Liver (tissue), 9 donors: ENCODE results near the gene EFR3B. TPM values are rescaled to one million over a fixed set of nuclear protein-coding genes. Genes with fewer than 3 reads are reported as not detected.

Experiments used
- DNase-seq: peaks from one replicate; pipeline ENCODE4 v3.0.0-alpha.2; 2017; ENCODE audit warnings: low spot score
- H3K27ac ChIP-seq, 2 donors: one replicate each; pipeline ENCODE4 v1.7.0; 2013; ENCODE audit warnings: inconsistent platforms in 2 of 2, low read length in 2 of 2, control low read depth in 1 of 2, low read depth in 1 of 2, mild to moderate bottlenecking in 1 of 2
- H3K27me3 ChIP-seq, 4 donors: one replicate each; pipeline versions ENCODE4 v1.6.1 to v1.7.0; 2013; ENCODE audit warnings: low read length in 3 of 4, inconsistent platforms in 1 of 4, mild to moderate bottlenecking in 1 of 4, moderate library complexity in 1 of 4; ENCODE audit not compliant: control insufficient read depth in 4 of 4, insufficient read depth in 4 of 4
- H3K36me3 ChIP-seq, 4 donors: one replicate each; pipeline versions ENCODE4 v1.6.1 to v1.7.0; 2013; ENCODE audit warnings: low read length in 3 of 4, mild to moderate bottlenecking in 3 of 4, low read depth in 1 of 4, moderate library complexity in 1 of 4; ENCODE audit not compliant: control insufficient read depth in 4 of 4, insufficient read depth in 3 of 4
- H3K4me1 ChIP-seq, 4 donors: one replicate each; pipeline versions ENCODE4 v1.6.1 to v1.7.0; 2013; ENCODE audit warnings: low read length in 3 of 4, mild to moderate bottlenecking in 3 of 4, moderate library complexity in 1 of 4; ENCODE audit not compliant: control insufficient read depth in 4 of 4, insufficient read depth in 4 of 4
- H3K4me3 ChIP-seq, 3 donors: one replicate each; pipeline versions ENCODE4 v1.6.1 to v1.7.0; 2013; ENCODE audit warnings: low read length in 3 of 3, control low read depth in 1 of 3, low read depth in 1 of 3, mild to moderate bottlenecking in 1 of 3
- H3K9ac ChIP-seq, 2 donors: one replicate each; pipeline ENCODE4 v1.7.0; 2013; ENCODE audit warnings: low read length in 2 of 2, mild to moderate bottlenecking in 2 of 2, moderate library complexity in 2 of 2, control low read depth in 1 of 2, low read depth in 1 of 2
- H3K9me3 ChIP-seq, 4 donors: one replicate each; pipeline versions ENCODE4 v1.6.1 to v1.7.0; 2013; ENCODE audit warnings: low read length in 3 of 4; ENCODE audit not compliant: control insufficient read depth in 4 of 4
- ATF3 ChIP-seq: IDR thresholded peaks from 2 replicates; pipeline ENCODE4 v1.6.1; 2016; ENCODE audit warnings: antibody characterized with exemption
- CTCF ChIP-seq: fragments of 150-350 bp; IDR thresholded peaks from 2 replicates; pipeline ENCODE4 v1.5.1; 2017; ENCODE audit warnings: improper control_type of control experiment, low read depth, low read length; ENCODE audit not compliant: missing input control
- EGR1 ChIP-seq, 2 donors: IDR thresholded peaks; 2 replicates each; pipeline ENCODE4 v1.6.1; 2016 to 2018; ENCODE audit warnings: antibody characterized with exemption in 2 of 2, low read depth in 2 of 2
- FOXA1 ChIP-seq: IDR thresholded peaks from 2 replicates; pipeline ENCODE4 v1.6.1; 2016; ENCODE audit warnings: antibody characterized with exemption
- FOXA2 ChIP-seq: IDR thresholded peaks from 2 replicates; pipeline ENCODE4 v1.6.1; 2016; ENCODE audit warnings: antibody characterized with exemption
- HNF4A ChIP-seq, 2 donors: conservative IDR thresholded peaks; 2 replicates each; pipeline ENCODE4 v1.6.1; 2016; ENCODE audit warnings: antibody characterized with exemption in 2 of 2, mild to moderate bottlenecking in 2 of 2
- HNF4G ChIP-seq: IDR thresholded peaks from 2 replicates; pipeline ENCODE4 v1.6.1; 2016; ENCODE audit warnings: antibody characterized with exemption
- JUND ChIP-seq, 2 donors: IDR thresholded peaks; 2 replicates each; pipeline ENCODE4 v1.6.1; 2016; ENCODE audit warnings: antibody characterized with exemption in 2 of 2
- MAX ChIP-seq: IDR thresholded peaks from 2 replicates; pipeline ENCODE4 v1.6.1; 2016; ENCODE audit warnings: antibody characterized with exemption
- NR2F2 ChIP-seq: IDR thresholded peaks from 2 replicates; pipeline ENCODE4 v1.6.1; 2016; ENCODE audit warnings: antibody characterized with exemption
- RAD21 ChIP-seq, 2 donors: IDR thresholded peaks; 2 replicates each; pipeline ENCODE4 v1.6.1; 2016; ENCODE audit warnings: antibody characterized with exemption in 2 of 2, mild to moderate bottlenecking in 2 of 2
- RXRA ChIP-seq, 2 donors: IDR thresholded peaks; 2 replicates each; pipeline ENCODE4 v1.6.1; 2017 to 2018; ENCODE audit warnings: antibody characterized with exemption in 2 of 2, mild to moderate bottlenecking in 1 of 2
- SP1 ChIP-seq: IDR thresholded peaks from 2 replicates; pipeline ENCODE4 v1.6.1; 2018; ENCODE audit warnings: antibody characterized with exemption, mild to moderate bottlenecking
- TAF1 ChIP-seq: conservative IDR thresholded peaks from 2 replicates; pipeline ENCODE4 v1.6.1; 2016; ENCODE audit warnings: antibody characterized with exemption, mild to moderate bottlenecking
- YY1 ChIP-seq: IDR thresholded peaks from 2 replicates; pipeline ENCODE4 v1.6.1; 2016; ENCODE audit warnings: antibody characterized with exemption, mild to moderate bottlenecking
- ZBTB33 ChIP-seq: IDR thresholded peaks from 2 replicates; pipeline ENCODE4 v1.6.1; 2016; ENCODE audit warnings: antibody characterized with exemption
- WGBS: extraction: QIAGEN DNeasy Blood & Tissue Kit; methylation state at CpG from one replicate; pipeline ENCODE4 v1.1.7; 2013; 5-methylcytosine and 5-hydroxymethylcytosine counted together
- polyA plus RNA-seq, 2 donors: library from polyadenylated mRNA; stranded (reverse) in 1 of 2; unstranded in 1 of 2; fragments of 200-250 nt in 1 of 2; fragments of >200 nt in 1 of 2; fragmentation: Nextera tagmentation in 1 of 2; extraction: Ambion mirVana in 1 of 2; gene quantifications; one replicate each; pipeline versions ENCODE4 v1.2.1 to v1.2.3, GENCODE V29; 2013 to 2015
- total RNA-seq, 2 donors: library from RNA; depleted of rRNA; stranded (reverse); fragments of >200 nt; gene quantifications; one replicate each; pipeline ENCODE4 v1.2.3, GENCODE V29; 2014
- TF ChIP-seq, protein P1 (sequence below): IDR thresholded peaks from 2 replicates; pipeline ENCODE4 v1.6.1; 2016; ENCODE audit warnings: antibody characterized with exemption, mild to moderate bottlenecking
- donor health status: healthy.
- donor health status: healthy.
- donor health status: healthy.
- donor health status: healthy.
- donor health status: healthy.

Gene EFR3B
- total and polyA plus RNA-seq, 4 donors: 0.05 to 0.33 (median 0.23) TPM

DNA sequence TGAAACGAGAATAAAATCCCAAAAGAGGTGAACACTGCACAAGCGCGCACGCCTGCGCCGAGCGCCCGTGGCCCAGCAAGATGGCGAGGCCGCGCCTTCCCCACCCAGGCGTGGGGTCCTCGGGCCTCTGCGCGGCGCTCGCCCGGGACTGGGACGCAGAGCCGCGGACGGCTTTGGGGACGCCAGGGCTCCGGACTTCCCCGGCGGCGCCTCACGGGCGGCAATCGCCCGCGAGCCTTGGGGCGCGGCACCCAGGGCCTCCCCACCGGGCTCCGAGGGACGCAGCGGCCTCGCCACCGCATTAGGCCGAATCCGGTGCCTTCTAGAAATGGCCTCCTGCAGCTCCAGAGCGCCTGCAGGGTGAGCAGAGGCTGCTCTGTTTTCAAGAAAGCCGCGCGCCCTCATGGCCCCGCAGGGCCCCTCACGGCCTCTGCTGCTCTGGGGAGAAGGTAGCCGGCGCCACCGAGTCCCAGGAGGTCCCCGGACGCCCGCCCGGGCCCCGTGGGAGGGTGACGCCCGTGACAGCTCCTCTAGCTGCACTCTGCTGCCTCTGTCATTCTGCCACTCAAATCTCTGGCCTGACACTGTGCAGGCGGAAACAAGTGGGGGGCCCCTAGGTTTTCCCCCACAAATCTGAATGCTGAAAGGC is 162.4 kb downstream of the EFR3B start:
- DNase-seq: peak; percentile 64
- Histone ChIP-seq H3K9me3 (no peaks in the 10 kb centered on the region), H3K4me1 (peaks cover 0 to 3% (median 0%) of the 10 kb centered on the region in 4 donors), H3K27ac (no peak overlapping the region), H3K36me3 (no peaks in the 10 kb centered on the region), H3K27me3 (no peaks in the 10 kb centered on the region), H3K9ac (no peak overlapping the region), H3K4me3 (peak overlapping the region in 1 of 3 donors; percentile 39)
- WGBS: 30% methylated on average over 59 of the region's 59 CpGs
- TF ChIP-seq, protein P1, sequence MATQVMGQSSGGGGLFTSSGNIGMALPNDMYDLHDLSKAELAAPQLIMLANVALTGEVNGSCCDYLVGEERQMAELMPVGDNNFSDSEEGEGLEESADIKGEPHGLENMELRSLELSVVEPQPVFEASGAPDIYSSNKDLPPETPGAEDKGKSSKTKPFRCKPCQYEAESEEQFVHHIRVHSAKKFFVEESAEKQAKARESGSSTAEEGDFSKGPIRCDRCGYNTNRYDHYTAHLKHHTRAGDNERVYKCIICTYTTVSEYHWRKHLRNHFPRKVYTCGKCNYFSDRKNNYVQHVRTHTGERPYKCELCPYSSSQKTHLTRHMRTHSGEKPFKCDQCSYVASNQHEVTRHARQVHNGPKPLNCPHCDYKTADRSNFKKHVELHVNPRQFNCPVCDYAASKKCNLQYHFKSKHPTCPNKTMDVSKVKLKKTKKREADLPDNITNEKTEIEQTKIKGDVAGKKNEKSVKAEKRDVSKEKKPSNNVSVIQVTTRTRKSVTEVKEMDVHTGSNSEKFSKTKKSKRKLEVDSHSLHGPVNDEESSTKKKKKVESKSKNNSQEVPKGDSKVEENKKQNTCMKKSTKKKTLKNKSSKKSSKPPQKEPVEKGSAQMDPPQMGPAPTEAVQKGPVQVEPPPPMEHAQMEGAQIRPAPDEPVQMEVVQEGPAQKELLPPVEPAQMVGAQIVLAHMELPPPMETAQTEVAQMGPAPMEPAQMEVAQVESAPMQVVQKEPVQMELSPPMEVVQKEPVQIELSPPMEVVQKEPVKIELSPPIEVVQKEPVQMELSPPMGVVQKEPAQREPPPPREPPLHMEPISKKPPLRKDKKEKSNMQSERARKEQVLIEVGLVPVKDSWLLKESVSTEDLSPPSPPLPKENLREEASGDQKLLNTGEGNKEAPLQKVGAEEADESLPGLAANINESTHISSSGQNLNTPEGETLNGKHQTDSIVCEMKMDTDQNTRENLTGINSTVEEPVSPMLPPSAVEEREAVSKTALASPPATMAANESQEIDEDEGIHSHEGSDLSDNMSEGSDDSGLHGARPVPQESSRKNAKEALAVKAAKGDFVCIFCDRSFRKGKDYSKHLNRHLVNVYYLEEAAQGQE: no peak
- TF ChIP-seq HNF4G (no peak), TAF1 (no peak), RXRA (IDR thresholded peaks at IDR 0.05) (no peak), SP1 (no peak), JUND (IDR thresholded peaks at IDR 0.05) (no peak), YY1 (no peak), RAD21 (IDR thresholded peaks at IDR 0.05) (no peak), ATF3 (no peak), EGR1 (IDR thresholded peaks at IDR 0.05; ENCODE audit: low read depth in 2 of 2) (no peak), NR2F2 (no peak), ZBTB33 (no peak), HNF4A (conservative IDR thresholded peaks at IDR 0.05) (no peak), MAX (no peak)

- no peaks in the 10 kb centered on the region for H3K36me3 ChIP-seq
- TF ChIP-seq, protein P1: no peak
- TF ChIP-seq CTCF (no peak), TAF1 (no peak), FOXA1 (no peak), FOXA2 (no peak), HNF4G (no peak)
- no peak for DNase-seq
- 81% methylated on average over 5 of the region's 5 CpGs for WGBS
- no peaks in the 10 kb centered on the region for H3K9me3 ChIP-seq
- H3K4me3 ChIP-seq: no peak overlapping the region
- no peak overlapping the region for H3K27ac ChIP-seq
- H3K4me1 ChIP-seq: peaks cover 0 to 3% (median 0%) of the 10 kb centered on the region in 4 donors
- no peaks in the 10 kb centered on the region for H3K27me3 ChIP-seq
- no peak overlapping the region for H3K9ac ChIP-seq
These were observed 165.2 kb downstream of the EFR3B start for GRCh38 chr2:25207078-25207545.
